Right forelimb (tissue), 1 donor: ENCODE measurements around the gene C17orf100.

Source experiments
- DNase-seq: peaks from one replicate; pipeline ENCODE4 v3.0.0-alpha.2; 2018

C17orf100 gene

GRCh38 chr17:6696906-6697305 is 45.3 kb downstream of the C17orf100 start:
- no peak for DNase-seq

GRCh38 chr17:6698004-6698403 is 46.4 kb downstream of the C17orf100 start:
- no peak for DNase-seq

GRCh38 chr17:6699997-6700947 is 48.7 kb downstream of the C17orf100 start:
- no peak for DNase-seq

- DNase-seq, result no peak
These were observed 49.4 kb downstream of the C17orf100 start for GRCh38 chr17:6700948-6701307.

- no peak for DNase-seq
These were observed 50.2 kb downstream of the C17orf100 start for GRCh38 chr17:6701719-6702118.

GRCh38 chr17:6702567-6703215 is 51.1 kb downstream of the C17orf100 start:
- no peak for DNase-seq
